CD1c-positive myeloid dendritic cell (primary cell): Measurements from ENCODE around the gene LMX1A.

Experiments
- DNase-seq: peaks from one replicate; pipeline ENCODE4 v3.0.0-alpha.2; 2016; ENCODE audit errors: extremely low spot score

Gene LMX1A

GRCh38 chr1:165367375-165367993 is 11.0 kb upstream of the LMX1A start:
- peak; percentile 69 for DNase-seq

- DNase-seq = no peak
Observed at GRCh38 chr1:165365341-165365740, 8.8 kb upstream of the LMX1A start.

- DNase-seq = peak; percentile 5
Observed at GRCh38 chr1:165364568-165365133, 8.1 kb upstream of the LMX1A start.

- no peak for DNase-seq
Observed at GRCh38 chr1:165356876-165357275, 361 bp upstream of the LMX1A start.

- no peak for DNase-seq
Observed at GRCh38 chr1:165355139-165355976, 1.2 kb downstream of the LMX1A start.

- DNase-seq = no peak
Observed at GRCh38 chr1:165354739-165355138, 1.8 kb downstream of the LMX1A start.

- DNase-seq = no peak
Observed at GRCh38 chr1:165353731-165354671, 2.5 kb downstream of the LMX1A start.

GRCh38 chr1:165352442-165353293 is 3.8 kb downstream of the LMX1A start:
- no peak for DNase-seq

- DNase-seq = peak; percentile 4
Observed at GRCh38 chr1:165351863-165352441, 4.6 kb downstream of the LMX1A start.

GRCh38 chr1:165350840-165351239 is 5.7 kb downstream of the LMX1A start:
- no peak for DNase-seq

GRCh38 chr1:165345502-165345901 is 11.0 kb downstream of the LMX1A start:
- no peak for DNase-seq

GRCh38 chr1:165344736-165345135 is 11.8 kb downstream of the LMX1A start:
- no peak for DNase-seq

- no peak for DNase-seq
Observed at GRCh38 chr1:165344198-165344597, 12.3 kb downstream of the LMX1A start.

GRCh38 chr1:165342587-165342986 is 13.9 kb downstream of the LMX1A start:
- DNase-seq = no peak

- no peak for DNase-seq
Observed at GRCh38 chr1:165342168-165342567, 14.3 kb downstream of the LMX1A start.

GRCh38 chr1:165339164-165339563 is 17.4 kb downstream of the LMX1A start:
- DNase-seq = no peak

GRCh38 chr1:165330483-165330882 is 26.0 kb downstream of the LMX1A start:
- DNase-seq = no peak

- DNase-seq = no peak
Observed at GRCh38 chr1:165329104-165329503, 27.4 kb downstream of the LMX1A start.

- DNase-seq = no peak
Observed at GRCh38 chr1:165328136-165328535, 28.4 kb downstream of the LMX1A start.

- no peak for DNase-seq
Observed at GRCh38 chr1:165327538-165327937, 29.0 kb downstream of the LMX1A start.
